ENCODE results near the gene TUBA4B.

- TF ChIP-seq CTCF (IDR thresholded peaks at IDR 0.05; ENCODE audit: extremely low read depth in 1 of 2, insufficient read depth in 1 of 2, low read depth in 1 of 2, low read length in 2 of 2) (no peak), POLR2A (IDR thresholded peaks at IDR 0.05; ENCODE audit: low read depth, low read length) (no peak), EZH2 (IDR thresholded peaks at IDR 0.05; ENCODE audit: borderline replicate concordance, low read depth, low read length, severe bottlenecking) (no peak), POLR2AphosphoS5 (IDR thresholded peaks at IDR 0.05; ENCODE audit: insufficient read depth, low read depth, low read length) (no peak), MAX (IDR thresholded peaks at IDR 0.05; ENCODE audit: insufficient read depth, insufficient read length) (no peak), GATA2 (IDR thresholded peaks at IDR 0.05; ENCODE audit: insufficient read depth, insufficient read length, low read depth, low read length) (no peak), MYC (IDR thresholded peaks at IDR 0.05; ENCODE audit: low read depth, low read length) (no peak)
Observed at GRCh38 chr2:219215871-219216534, 37.0 kb upstream of the TUBA4B start.

Measured in endothelial cell of umbilical vein (primary cell).